KOPT-K1 (cell line): Measurements from ENCODE around the gene TMEM171.

Source experiments
- H3K27ac ChIP-seq: fragments of 200-600 bp; sonication (generic); 2 replicates; pipeline ENCODE4 v1.5.1; 2016; ENCODE audit warnings: antibody characterized with exemption, mild to moderate bottlenecking, low read depth, low read length; ENCODE audit not compliant: poor library complexity, severe bottlenecking
- H3K36me3 ChIP-seq: fragments of 200-600 bp; sonication (generic); 2 replicates; pipeline ENCODE4 v1.5.1; 2017; ENCODE audit warnings: antibody characterized with exemption, mild to moderate bottlenecking, low read length, moderate library complexity; ENCODE audit not compliant: insufficient read depth
- H3K9me3 ChIP-seq: fragments of 200-600 bp; sonication (generic); 2 replicates; pipeline ENCODE4 v1.5.1; 2017; ENCODE audit warnings: antibody characterized with exemption, low read length, mild to moderate bottlenecking; ENCODE audit not compliant: insufficient read depth, poor library complexity, severe bottlenecking

Gene TMEM171

GRCh38 chr5:73120222-73121118 lies at the start of gene TMEM171:
Gene TMEM171 (plus strand): TSS chr5:73120575. CDS start chr5:73123374, 2,799 bp downstream.
- Histone ChIP-seq H3K9me3 (no peaks in the 10 kb centered on the region), H3K27ac (no peak within 1 kb of the TSS), H3K36me3 (no peaks in the 10 kb centered on the region)

- Histone ChIP-seq H3K36me3 (no peaks in the 10 kb centered on the region), H3K9me3 (no peaks in the 10 kb centered on the region), H3K27ac (no peak overlapping the region)
Observed at GRCh38 chr5:73081093-73081492, 39.3 kb upstream of the TMEM171 start.

GRCh38 chr5:73088026-73088425 lies 32.3 kb upstream of the TMEM171 start:
- H3K9me3 ChIP-seq, result no peaks in the 10 kb centered on the region
- no peak overlapping the region for H3K27ac ChIP-seq
- no peaks in the 10 kb centered on the region for H3K36me3 ChIP-seq

- no peaks in the 10 kb centered on the region for H3K36me3 ChIP-seq
- H3K27ac ChIP-seq, result no peak overlapping the region
- peaks cover 7% of the 10 kb centered on the region for H3K9me3 ChIP-seq
Observed at GRCh38 chr5:73093943-73094342, 26.4 kb upstream of the TMEM171 start.

GRCh38 chr5:73094415-73094814 lies 26.0 kb upstream of the TMEM171 start:
- no peak overlapping the region for H3K27ac ChIP-seq
- H3K9me3 ChIP-seq, result peaks cover 7% of the 10 kb centered on the region
- H3K36me3 ChIP-seq, result no peaks in the 10 kb centered on the region

- H3K27ac ChIP-seq, result no peak overlapping the region
- H3K36me3 ChIP-seq, result no peaks in the 10 kb centered on the region
- H3K9me3 ChIP-seq, result peaks cover 7% of the 10 kb centered on the region
Observed at GRCh38 chr5:73095564-73096238, 24.7 kb upstream of the TMEM171 start.

GRCh38 chr5:73096239-73096575 lies 24.2 kb upstream of the TMEM171 start:
- Histone ChIP-seq H3K9me3 (peaks cover 7% of the 10 kb centered on the region), H3K27ac (no peak overlapping the region)

GRCh38 chr5:73097740-73098139 lies 22.6 kb upstream of the TMEM171 start:
- H3K9me3 ChIP-seq, result peaks cover 7% of the 10 kb centered on the region
- H3K27ac ChIP-seq, result no peak overlapping the region
- H3K36me3 ChIP-seq, result no peaks in the 10 kb centered on the region

More at GRCh38 chr5:73096239-73096575, 24.2 kb upstream of the TMEM171 start:
- H3K36me3 ChIP-seq, result no peaks in the 10 kb centered on the region

GRCh38 chr5:73100109-73100508 lies 20.3 kb upstream of the TMEM171 start:
- Histone ChIP-seq H3K9me3 (peaks cover 7% of the 10 kb centered on the region), H3K36me3 (no peaks in the 10 kb centered on the region), H3K27ac (no peak overlapping the region)

- Histone ChIP-seq H3K9me3 (no peaks in the 10 kb centered on the region), H3K36me3 (no peaks in the 10 kb centered on the region), H3K27ac (no peak overlapping the region)
Observed at GRCh38 chr5:73103870-73104299, 16.5 kb upstream of the TMEM171 start.

GRCh38 chr5:73104326-73104725 lies 16.0 kb upstream of the TMEM171 start:
- no peak overlapping the region for H3K27ac ChIP-seq
- H3K36me3 ChIP-seq, result no peaks in the 10 kb centered on the region

GRCh38 chr5:73106335-73106734 lies 14.0 kb upstream of the TMEM171 start:
- Histone ChIP-seq H3K27ac (no peak overlapping the region), H3K36me3 (no peaks in the 10 kb centered on the region), H3K9me3 (no peaks in the 10 kb centered on the region)

More at GRCh38 chr5:73104326-73104725, 16.0 kb upstream of the TMEM171 start:
- H3K9me3 ChIP-seq, result no peaks in the 10 kb centered on the region

- H3K36me3 ChIP-seq, result no peaks in the 10 kb centered on the region
- no peak overlapping the region for H3K27ac ChIP-seq
- no peaks in the 10 kb centered on the region for H3K9me3 ChIP-seq
Observed at GRCh38 chr5:73110190-73110589, 10.2 kb upstream of the TMEM171 start.

GRCh38 chr5:73111536-73111935 lies 8.8 kb upstream of the TMEM171 start:
- Histone ChIP-seq H3K27ac (no peak overlapping the region), H3K9me3 (no peaks in the 10 kb centered on the region), H3K36me3 (no peaks in the 10 kb centered on the region)

GRCh38 chr5:73112359-73112758 lies 8.0 kb upstream of the TMEM171 start:
- no peaks in the 10 kb centered on the region for H3K36me3 ChIP-seq
- H3K9me3 ChIP-seq, result no peaks in the 10 kb centered on the region
- H3K27ac ChIP-seq, result no peak overlapping the region
